ENCODE data around the gene TAF11L7.
"Not testable (repeated sequence)": the region's sequence is repeated elsewhere in the genome, so short reads cannot be mapped to it uniquely, and the experiment has no call there.

The TAF11L7 gene

GRCh38 chr5:17585658-17586057 is at the start of gene TAF11L7:
Gene TAF11L7 (minus strand): TSS chr5:17585758.
- DNase-seq, result not testable (repeated sequence)

DNA sequence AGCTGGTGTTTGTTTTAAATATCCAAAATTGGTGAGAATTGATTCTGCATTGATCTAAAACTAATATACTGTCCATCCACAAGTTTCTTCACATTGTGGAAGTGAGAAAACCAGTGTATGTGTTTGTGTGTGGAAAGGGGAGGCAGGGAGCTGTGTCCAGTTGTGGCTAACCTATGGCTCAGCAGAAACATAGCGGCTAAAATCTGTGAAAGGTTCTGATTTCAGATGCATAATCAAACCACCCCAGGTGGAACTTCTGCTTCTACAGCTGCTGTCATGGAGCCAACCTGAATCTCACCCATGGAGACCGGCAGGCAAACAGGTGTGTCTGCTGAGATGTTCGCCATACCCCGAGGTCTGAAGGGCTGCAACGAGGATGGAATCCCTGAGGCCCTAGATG is 48.6 kb upstream of the TAF11L7 start, which contains the start of gene TAF11L14:
Gene TAF11L14 (plus strand): TSS at position 301 of the 400 bp plus-strand sequence.
- DNase-seq, result no peak

- not testable (repeated sequence) for DNase-seq
Observed at GRCh38 chr5:17631788-17632187, 46.2 kb upstream of the TAF11L7 start, which contains the start of gene TAF11L13. Gene TAF11L13 (plus strand): TSS chr5:17632088.

DNA sequence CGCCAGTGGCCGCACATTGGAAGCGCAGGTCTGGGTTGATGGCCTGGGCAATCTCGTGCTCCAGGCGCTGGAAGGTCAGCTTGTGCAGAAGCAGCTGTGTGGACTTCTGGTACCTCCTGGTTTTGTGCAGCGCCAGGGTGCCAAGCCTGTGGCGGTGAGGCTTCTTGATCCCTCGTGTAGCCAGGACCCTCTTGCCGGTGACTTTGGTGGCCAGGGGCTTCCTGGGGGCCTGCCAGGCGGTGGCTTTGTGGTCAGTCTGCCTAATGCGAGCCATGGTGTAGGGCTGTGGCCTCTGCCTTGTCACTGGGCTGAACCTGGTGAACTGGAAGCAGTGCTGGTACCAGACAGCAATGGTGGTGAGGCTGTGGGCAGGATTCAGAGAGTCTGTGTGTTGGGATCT is 40.1 kb upstream of the TAF11L7 start:
- no peak for DNase-seq

- no peak for DNase-seq
Observed at GRCh38 chr5:17620627-17621026, 35.1 kb upstream of the TAF11L7 start.

GRCh38 chr5:17619354-17619753 is 33.8 kb upstream of the TAF11L7 start:
- no peak for DNase-seq

- DNase-seq, result no peak
Observed at GRCh38 chr5:17614872-17615605, 29.5 kb upstream of the TAF11L7 start.

- not testable (repeated sequence) for DNase-seq
Observed at GRCh38 chr5:17610092-17610491, 24.5 kb upstream of the TAF11L7 start, which contains the start of gene TAF11L12. Gene TAF11L12 (plus strand): TSS chr5:17610392.

- DNase-seq, result not testable (repeated sequence)
Observed at GRCh38 chr5:17607461-17607860, 21.9 kb upstream of the TAF11L7 start.

DNA sequence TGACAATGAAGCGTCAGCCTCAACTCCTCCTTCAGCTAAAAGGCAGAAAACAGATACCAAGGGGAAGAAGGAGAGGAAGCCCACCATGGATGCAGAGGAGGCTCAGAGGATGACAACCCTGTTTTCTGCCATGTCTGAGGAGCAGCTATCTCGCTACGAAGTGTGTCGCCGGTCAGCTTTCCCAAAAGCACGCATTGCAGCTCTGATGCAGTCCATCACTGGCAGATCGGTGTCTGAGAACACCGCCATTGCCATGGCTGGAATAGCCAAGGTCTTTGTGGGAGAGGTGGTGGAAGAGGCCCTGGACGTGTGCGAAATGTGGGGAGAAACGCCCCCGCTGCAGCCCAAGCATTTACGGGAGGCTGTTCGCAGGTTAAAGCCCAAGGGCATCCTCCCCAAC is 19.4 kb upstream of the TAF11L7 start:
- no peak for DNase-seq

GRCh38 chr5:17603880-17604279 is 18.3 kb upstream of the TAF11L7 start, which contains the start of gene TAF11L11:
Gene TAF11L11 (plus strand): TSS chr5:17604183.
- not testable (repeated sequence) for DNase-seq

DNA sequence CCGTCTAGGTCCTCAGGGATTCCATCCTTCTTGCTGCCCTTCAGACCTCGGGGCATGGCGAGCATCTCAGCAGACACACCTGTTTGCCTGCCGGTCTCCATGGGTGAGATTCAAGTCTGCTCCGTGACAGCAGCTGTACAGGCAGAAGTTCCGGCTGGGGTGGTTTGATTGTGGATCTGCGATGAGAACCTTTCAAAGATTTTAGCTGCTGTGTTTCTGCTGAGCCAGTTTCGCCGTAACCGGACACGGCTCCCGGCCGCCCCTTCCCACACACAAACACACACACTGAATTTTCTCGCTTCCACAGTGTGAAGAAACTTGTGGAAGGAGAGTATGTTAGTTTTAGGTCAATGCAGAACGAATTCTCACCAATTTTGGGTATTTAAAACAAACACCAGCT is 12.2 kb upstream of the TAF11L7 start, which contains the start of gene TAF11L10:
Gene TAF11L10 (minus strand): TSS at position 101 of the 400 bp plus-strand sequence.
- not testable (repeated sequence) for DNase-seq

DNA sequence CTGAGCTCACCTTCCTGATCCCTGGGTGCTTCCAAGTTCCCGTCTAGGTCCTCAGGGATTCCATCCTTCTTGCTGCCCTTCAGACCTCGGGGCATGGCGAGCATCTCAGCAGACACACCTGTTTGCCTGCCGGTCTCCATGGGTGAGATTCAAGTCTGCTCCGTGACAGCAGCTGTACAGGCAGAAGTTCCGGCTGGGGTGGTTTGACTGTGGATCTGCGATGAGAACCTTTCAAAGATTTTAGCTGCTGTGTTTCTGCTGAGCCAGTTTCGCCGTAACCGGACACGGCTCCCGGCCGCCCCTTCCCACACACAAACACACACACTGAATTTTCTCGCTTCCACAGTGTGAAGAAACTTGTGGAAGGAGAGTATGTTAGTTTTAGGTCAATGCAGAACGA is 8.7 kb upstream of the TAF11L7 start, which contains the start of gene TAF11L9:
Gene TAF11L9 (minus strand): TSS at position 140 of the 400 bp plus-strand sequence.
- not testable (repeated sequence) for DNase-seq

GRCh38 chr5:17590860-17591259 is 5.3 kb upstream of the TAF11L7 start, which contains the start of gene TAF11L8:
Gene TAF11L8 (minus strand): TSS chr5:17590960.
- DNase-seq, result not testable (repeated sequence)
